ENCODE measurements around the gene FMO5. TPM values are rescaled to one million over a fixed set of nuclear protein-coding genes. Genes with fewer than 3 reads are reported as not detected.
"Not testable (repeated sequence)": the region's sequence is repeated elsewhere in the genome, so short reads cannot be mapped to it uniquely, and the experiment has no call there.

Gene FMO5
- total RNA-seq, 4 donors from 2014 or later = 1.7 to 9.1 (median 3.3) TPM

DNA sequence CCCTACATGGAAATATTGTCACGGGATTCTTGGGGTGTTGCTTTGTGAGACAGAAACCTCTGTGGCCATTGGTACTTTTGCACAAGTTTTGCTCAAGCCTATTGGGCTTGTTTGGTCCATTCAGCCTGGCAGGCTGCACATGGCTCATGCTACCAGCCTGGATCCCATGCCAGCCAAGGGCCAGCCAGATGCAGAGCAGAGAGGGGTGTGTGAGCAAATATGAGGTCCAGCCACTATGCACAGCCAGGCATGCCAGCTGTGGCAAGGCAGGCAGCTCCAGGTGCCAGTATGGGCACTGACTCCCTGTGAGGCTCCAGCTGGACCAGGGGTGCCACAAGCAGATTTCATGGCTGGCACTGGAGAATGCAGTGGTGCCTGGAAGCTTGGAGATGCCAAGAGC, 10.7 kb upstream of the FMO5 start:
- 88 to 90% methylated on average over 1 of the region's 1 CpG for WGBS, 2 donors
- no peak overlapping the region for H3K4me3 ChIP-seq (replicated peaks in 1 of 3)
- no peaks in the 10 kb centered on the region for H3K9me3 ChIP-seq
- H3K4me1 ChIP-seq = peaks cover 6 to 17% of the 10 kb centered on the region in 2 donors
- no peaks in the 10 kb centered on the region for H3K36me3 ChIP-seq
- DNase-seq = no peak
- H3K27me3 ChIP-seq = no peaks in the 10 kb centered on the region
- H3K27ac ChIP-seq = no peak overlapping the region
- intact Hi-C loops (cut with DNase I) = loop anchor here (5.0 kb wide), 1 partner anchor 64 kb away; the partner anchor contains the start of gene PRKAB2
- TF ChIP-seq, protein P1, sequence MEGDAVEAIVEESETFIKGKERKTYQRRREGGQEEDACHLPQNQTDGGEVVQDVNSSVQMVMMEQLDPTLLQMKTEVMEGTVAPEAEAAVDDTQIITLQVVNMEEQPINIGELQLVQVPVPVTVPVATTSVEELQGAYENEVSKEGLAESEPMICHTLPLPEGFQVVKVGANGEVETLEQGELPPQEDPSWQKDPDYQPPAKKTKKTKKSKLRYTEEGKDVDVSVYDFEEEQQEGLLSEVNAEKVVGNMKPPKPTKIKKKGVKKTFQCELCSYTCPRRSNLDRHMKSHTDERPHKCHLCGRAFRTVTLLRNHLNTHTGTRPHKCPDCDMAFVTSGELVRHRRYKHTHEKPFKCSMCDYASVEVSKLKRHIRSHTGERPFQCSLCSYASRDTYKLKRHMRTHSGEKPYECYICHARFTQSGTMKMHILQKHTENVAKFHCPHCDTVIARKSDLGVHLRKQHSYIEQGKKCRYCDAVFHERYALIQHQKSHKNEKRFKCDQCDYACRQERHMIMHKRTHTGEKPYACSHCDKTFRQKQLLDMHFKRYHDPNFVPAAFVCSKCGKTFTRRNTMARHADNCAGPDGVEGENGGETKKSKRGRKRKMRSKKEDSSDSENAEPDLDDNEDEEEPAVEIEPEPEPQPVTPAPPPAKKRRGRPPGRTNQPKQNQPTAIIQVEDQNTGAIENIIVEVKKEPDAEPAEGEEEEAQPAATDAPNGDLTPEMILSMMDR (IDR thresholded peaks at IDR 0.05) = no peak

DNA sequence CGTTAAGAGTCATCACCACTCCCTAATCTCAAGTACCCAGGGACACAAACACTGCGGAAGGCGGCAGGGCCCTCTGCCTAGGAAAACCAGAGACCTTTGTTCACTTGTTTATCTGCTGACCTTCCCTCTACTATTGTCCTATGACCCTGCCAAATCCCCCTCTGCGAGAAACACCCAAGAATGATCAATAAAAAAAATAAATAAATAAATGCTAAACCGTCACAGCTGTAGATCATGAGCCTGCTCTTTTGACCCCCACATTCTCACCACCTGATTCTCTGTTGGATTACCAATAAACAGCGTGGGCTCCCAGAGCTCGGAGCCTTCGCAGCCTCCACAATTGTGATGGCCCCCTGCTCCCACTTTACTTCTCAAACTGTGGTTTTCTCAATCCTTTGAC, 8.8 kb upstream of the FMO5 start:
- H3K9me3 ChIP-seq; H3K4me3 ChIP-seq (replicated peaks in 1 of 3); H3K27me3 ChIP-seq; DNase-seq; H3K27ac ChIP-seq; intact Hi-C loops (cut with DNase I); H3K4me1 ChIP-seq; H3K36me3 ChIP-seq: not testable (repeated sequence)
- WGBS, 2 donors = 70 to 72% methylated on average over 8 of the region's 8 CpGs

DNA sequence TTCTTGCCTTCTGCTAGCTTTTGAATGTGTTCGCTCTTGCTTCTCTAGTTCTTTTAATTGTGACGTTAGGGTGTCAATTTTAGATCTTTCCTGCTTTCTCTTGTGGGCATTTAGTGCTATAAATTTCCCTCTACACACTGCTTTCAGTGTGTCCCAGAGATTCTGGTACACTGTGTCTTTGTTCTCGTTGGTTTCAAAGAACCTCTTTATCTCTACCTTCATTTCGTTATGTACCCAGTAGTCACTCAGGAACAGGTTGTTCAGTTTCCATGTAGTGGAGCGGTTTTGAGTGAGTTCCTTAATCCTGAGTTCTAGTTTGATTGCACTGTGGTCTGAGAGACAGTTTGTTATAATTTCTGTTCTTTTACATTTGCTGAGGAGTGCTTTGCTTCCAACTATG, 5.9 kb upstream of the FMO5 start:
- H3K36me3 ChIP-seq; H3K27me3 ChIP-seq; H3K27ac ChIP-seq; DNase-seq; H3K4me3 ChIP-seq (replicated peaks in 1 of 3); H3K4me1 ChIP-seq; intact Hi-C loops (cut with DNase I); H3K9me3 ChIP-seq: not testable (repeated sequence)
- 92 to 97% methylated on average over 5 of the region's 5 CpGs for WGBS, 2 donors

DNA sequence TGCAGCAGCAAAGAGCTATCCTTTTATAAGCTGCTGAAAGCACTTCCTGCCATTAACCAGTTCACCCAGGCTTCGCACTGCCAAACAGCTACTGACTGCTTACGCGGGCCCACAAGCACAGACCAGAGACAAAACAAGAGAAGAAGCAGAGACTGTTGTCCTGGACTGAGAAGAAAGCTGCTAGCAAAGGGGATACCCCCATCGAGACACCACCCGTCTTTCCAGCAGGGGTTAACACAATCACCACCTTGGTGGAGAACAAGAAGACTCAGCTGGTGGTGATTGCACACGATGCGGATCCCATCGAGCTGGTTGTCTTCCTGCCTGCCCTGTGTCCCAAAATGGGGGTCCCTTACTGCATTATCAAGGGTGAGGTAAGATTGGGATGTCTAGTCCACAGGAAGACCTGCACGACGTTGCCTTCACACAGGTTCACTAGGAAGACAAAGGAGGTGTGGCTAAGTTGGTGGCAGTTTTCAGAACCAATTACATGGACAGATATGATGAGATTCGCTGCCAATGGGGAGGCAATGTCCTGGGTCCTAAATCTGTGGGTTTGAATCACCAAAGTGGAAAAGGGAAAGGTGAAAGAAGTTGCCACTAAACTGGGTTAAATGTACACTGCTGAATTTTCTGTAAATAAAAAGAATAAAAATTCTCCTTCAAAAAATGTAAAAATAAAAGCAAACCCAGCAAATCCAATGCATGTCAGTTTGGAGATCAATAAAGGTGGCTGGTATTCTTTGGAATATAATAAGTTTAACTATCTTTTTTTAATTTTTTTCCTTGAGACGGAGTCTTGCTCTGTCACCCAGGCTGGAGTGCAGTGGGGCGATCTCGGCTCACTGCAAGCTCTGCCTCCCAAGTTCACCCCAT, 1.2 kb downstream of the FMO5 start:
- no peaks in the 10 kb centered on the region for H3K27me3 ChIP-seq
- H3K4me1 ChIP-seq = peaks cover 0 to 5% of the 10 kb centered on the region in 2 donors
- no peak for DNase-seq
- H3K4me3 ChIP-seq (replicated peaks in 1 of 3) = no peak overlapping the region
- H3K27ac ChIP-seq = no peak overlapping the region
- intact Hi-C loops (cut with DNase I) = no loop called here
- WGBS, 2 donors = 72 to 76% methylated on average over 14 of the region's 14 CpGs
- no peaks in the 10 kb centered on the region for H3K36me3 ChIP-seq
- H3K9me3 ChIP-seq = no peaks in the 10 kb centered on the region
- TF ChIP-seq POLR2A (IDR thresholded peaks at IDR 0.05) = no peak
- TF ChIP-seq, protein P1 (IDR thresholded peaks at IDR 0.05) = no peak

DNA sequence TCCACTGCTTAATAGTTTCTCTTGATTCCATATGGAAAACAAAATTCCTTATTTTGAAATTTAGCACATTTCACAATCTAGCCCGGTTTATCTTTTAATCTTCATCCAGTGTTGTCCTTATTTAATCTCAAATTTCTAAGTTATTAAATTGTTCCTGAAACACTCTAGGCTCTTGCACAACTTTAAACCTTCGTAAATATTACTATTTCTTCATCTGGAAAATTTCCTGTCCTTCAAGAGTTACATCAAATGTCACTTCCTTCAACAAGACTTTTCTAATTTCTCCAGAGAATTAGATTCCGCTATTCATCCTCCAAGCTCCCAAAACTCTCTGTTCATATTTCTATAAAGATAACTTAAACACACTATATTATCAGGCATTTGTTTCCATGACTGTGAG, 6.5 kb downstream of the FMO5 start:
- intact Hi-C loops (cut with DNase I) = no loop called here
- WGBS, 2 donors = 63% methylated on average over 3 of the region's 3 CpGs
- Histone ChIP-seq H3K4me3 (replicated peaks in 1 of 3) (no peak overlapping the region), H3K36me3 (no peaks in the 10 kb centered on the region), H3K27ac (no peak overlapping the region), H3K4me1 (peaks cover 0 to 5% of the 10 kb centered on the region in 2 donors), H3K9me3 (no peaks in the 10 kb centered on the region), H3K27me3 (no peaks in the 10 kb centered on the region)
- no peak for DNase-seq
- TF ChIP-seq POLR2A (IDR thresholded peaks at IDR 0.05) = no peak
- TF ChIP-seq, protein P1 (IDR thresholded peaks at IDR 0.05) = no peak

DNA sequence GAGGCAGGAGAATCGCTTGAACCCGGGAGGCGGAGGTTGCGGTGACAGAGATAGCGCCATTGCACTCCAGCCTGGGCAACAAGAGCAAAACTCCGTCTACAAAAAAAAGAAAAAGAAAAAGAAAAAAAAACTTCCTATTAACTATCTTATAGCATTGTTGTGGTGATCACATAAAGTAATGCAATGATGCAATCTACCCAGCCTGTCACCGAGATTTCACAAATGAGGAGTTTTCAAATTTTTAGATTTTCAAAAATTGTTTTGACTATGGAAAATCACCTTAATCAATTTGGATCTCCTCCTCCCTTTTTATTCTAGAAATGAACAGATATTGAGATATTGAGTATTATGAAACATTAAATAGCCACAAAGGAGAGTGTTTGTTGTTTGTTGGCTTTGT, 8.0 kb downstream of the FMO5 start:
- Histone ChIP-seq H3K27me3 (no peaks in the 10 kb centered on the region), H3K36me3 (no peaks in the 10 kb centered on the region), H3K9me3 (no peaks in the 10 kb centered on the region), H3K4me3 (replicated peaks in 1 of 3) (no peak overlapping the region), H3K27ac (no peak overlapping the region), H3K4me1 (peaks cover 0 to 5% of the 10 kb centered on the region in 2 donors)
- intact Hi-C loops (cut with DNase I) = no loop called here
- no peak for TF ChIP-seq POLR2A (IDR thresholded peaks at IDR 0.05)
- WGBS, 2 donors = 95 to 97% methylated on average over 7 of the region's 7 CpGs
- DNase-seq = no peak
